ENCODE results near the gene ELOVL3. TPM values are rescaled to one million over a fixed set of nuclear protein-coding genes. Genes with fewer than 3 reads are reported as not detected.
A peak's percentile ranks its signal among the peaks of the same experiment; 100 is the strongest.

The ELOVL3 gene
- total and polyA plus RNA-seq, 9 of the 15 experiments (the other 6 are each of a cell fraction or from before 2014, with no cell fraction given), result 0.32 to 3.3 (median 0.87) TPM

DNA sequence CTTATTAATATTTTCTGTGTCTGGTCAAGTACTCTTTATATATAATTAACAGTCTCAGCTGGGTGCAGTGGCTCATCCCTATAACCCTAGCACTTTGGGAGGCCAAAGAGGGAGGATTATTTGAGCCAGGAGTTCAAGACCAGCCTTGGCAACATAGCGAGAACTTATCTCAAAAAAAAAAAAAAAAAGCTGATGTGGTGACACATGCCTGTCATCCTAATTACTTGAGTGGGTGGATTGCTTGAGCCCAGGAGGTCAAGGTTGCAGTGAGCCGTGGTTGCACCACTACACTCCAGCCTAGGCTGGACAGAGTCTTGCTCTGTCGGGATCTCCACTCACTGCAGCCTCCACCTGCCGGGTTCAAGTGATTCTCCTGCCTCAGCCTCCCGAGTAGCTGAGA lies 6.7 kb upstream of the ELOVL3 start:
- BruUV-seq (replicated peaks), result no TSS peak
- Histone ChIP-seq H3K36me3 (ENCODE audit: control insufficient read depth, insufficient read depth, low read length) (no peaks in the 10 kb centered on the region), H3K79me2 (ENCODE audit: control insufficient read depth, insufficient read depth, low read length) (no peaks in the 10 kb centered on the region), H3K4me3 (no peak overlapping the region), H3K4me1 (replicated peaks in 1 of 2; ENCODE audit: control insufficient read depth in 2 of 2, insufficient read depth in 2 of 2, low read length in 2 of 2) (no peaks in the 10 kb centered on the region; a peak in 1 of 5 replicates), H3K27ac (ENCODE audit: extremely low read depth, low read depth, low read length) (no peak overlapping the region), H3K9me1 (ENCODE audit: control insufficient read depth, insufficient read depth, low read length) (no peaks in the 10 kb centered on the region), H3K4me2 (ENCODE audit: insufficient read depth, low read length) (no peak overlapping the region), H4K20me1 (replicated peaks; ENCODE audit: control insufficient read depth, insufficient read depth, low read length) (no peaks in the 10 kb centered on the region), H3K9ac (ENCODE audit: insufficient read depth in 1 of 2, low read depth in 2 of 2, low read length in 2 of 2) (no peak overlapping the region), H3K27me3 (ENCODE audit: control insufficient read depth in 2 of 2, insufficient read depth in 2 of 2, low read length in 2 of 2) (peaks cover 0 to 5% of the 10 kb centered on the region in 2 experiments; a peak in 2 of 5 replicates), H3K9me3 (replicated peaks; ENCODE audit: control insufficient read depth, insufficient read depth, low read depth, low read length) (no peaks in the 10 kb centered on the region), H2AFZ (ENCODE audit: low read depth, low read length) (no peak overlapping the region)
- ChIA-PET POLR2A (interaction anchor here (1.2 kb wide), 1 partner anchor 127 kb away, joined by 3 read pairs; no protein-coding TSS in a partner anchor), CTCF (ENCODE audit: low intra/inter-chr PET ratio) (no interaction called here)
- DNase-seq (ENCODE audit: extremely low read depth in 1 of 4, low spot score in 3 of 4) (no peak), ATAC-seq (peak; percentile 40; the same call in 1 of the 3 replicates), FAIRE-seq (no peak)
- WGBS (ENCODE audit: insufficient coverage, low coverage, missing lambda C conversion rate), result 7% methylated on average over 3 of the region's 5 CpGs
- intact Hi-C loops (cut with micrococcal nuclease), result no loop called here
- in situ Hi-C loops (cut with MboI), result no loop called here
- no peak for TF ChIP-seq TAL1 (IDR thresholded peaks at IDR 0.05)
- TF ChIP-seq EGR1 (conservative IDR thresholded peaks at IDR 0.05), result peak; percentile 87
- TF ChIP-seq, protein P1, sequence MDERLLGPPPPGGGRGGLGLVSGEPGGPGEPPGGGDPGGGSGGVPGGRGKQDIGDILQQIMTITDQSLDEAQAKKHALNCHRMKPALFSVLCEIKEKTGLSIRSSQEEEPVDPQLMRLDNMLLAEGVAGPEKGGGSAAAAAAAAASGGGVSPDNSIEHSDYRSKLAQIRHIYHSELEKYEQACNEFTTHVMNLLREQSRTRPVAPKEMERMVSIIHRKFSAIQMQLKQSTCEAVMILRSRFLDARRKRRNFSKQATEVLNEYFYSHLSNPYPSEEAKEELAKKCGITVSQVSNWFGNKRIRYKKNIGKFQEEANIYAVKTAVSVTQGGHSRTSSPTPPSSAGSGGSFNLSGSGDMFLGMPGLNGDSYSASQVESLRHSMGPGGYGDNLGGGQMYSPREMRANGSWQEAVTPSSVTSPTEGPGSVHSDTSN (CRISPR knock-in tag; IDR thresholded peaks at IDR 0.05; ENCODE audit: low read depth), result no peak
- TF ChIP-seq, protein P1 (tag; conservative IDR thresholded peaks at IDR 0.05; ENCODE audit: low read depth), result peak; percentile 61
- TF ChIP-seq, protein P2, sequence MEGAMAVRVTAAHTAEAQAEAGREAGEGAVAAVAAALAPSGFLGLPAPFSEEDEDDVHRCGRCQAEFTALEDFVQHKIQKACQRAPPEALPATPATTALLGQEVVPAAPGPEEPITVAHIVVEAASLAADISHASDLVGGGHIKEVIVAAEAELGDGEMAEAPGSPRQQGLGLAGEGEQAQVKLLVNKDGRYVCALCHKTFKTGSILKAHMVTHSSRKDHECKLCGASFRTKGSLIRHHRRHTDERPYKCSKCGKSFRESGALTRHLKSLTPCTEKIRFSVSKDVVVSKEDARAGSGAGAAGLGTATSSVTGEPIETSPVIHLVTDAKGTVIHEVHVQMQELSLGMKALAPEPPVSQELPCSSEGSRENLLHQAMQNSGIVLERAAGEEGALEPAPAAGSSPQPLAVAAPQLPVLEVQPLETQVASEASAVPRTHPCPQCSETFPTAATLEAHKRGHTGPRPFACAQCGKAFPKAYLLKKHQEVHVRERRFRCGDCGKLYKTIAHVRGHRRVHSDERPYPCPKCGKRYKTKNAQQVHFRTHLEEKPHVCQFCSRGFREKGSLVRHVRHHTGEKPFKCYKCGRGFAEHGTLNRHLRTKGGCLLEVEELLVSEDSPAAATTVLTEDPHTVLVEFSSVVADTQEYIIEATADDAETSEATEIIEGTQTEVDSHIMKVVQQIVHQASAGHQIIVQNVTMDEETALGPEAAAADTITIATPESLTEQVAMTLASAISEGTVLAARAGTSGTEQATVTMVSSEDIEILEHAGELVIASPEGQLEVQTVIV (CRISPR knock-in tag; IDR thresholded peaks at IDR 0.05; ENCODE audit: borderline replicate concordance), result no peak
- peak; percentile 61 for TF ChIP-seq MEIS2 (IDR thresholded peaks at IDR 0.05; ENCODE audit: partially characterized antibody)
- TF ChIP-seq PHF21A (IDR thresholded peaks at IDR 0.05; ENCODE audit: borderline replicate concordance, low read depth), result no peak
- TF ChIP-seq, protein P3, sequence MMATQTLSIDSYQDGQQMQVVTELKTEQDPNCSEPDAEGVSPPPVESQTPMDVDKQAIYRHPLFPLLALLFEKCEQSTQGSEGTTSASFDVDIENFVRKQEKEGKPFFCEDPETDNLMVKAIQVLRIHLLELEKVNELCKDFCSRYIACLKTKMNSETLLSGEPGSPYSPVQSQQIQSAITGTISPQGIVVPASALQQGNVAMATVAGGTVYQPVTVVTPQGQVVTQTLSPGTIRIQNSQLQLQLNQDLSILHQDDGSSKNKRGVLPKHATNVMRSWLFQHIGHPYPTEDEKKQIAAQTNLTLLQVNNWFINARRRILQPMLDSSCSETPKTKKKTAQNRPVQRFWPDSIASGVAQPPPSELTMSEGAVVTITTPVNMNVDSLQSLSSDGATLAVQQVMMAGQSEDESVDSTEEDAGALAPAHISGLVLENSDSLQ (IDR thresholded peaks at IDR 0.05), result peak; percentile 73
- TF ChIP-seq ZBTB8A (IDR thresholded peaks at IDR 0.05; ENCODE audit: partially characterized antibody), result no peak
- peak; percentile 82 for TF ChIP-seq ZNF384 (IDR thresholded peaks at IDR 0.05; ENCODE audit: low read depth, low read length)
- TF ChIP-seq ZKSCAN8 (CRISPR knock-in tag; IDR thresholded peaks at IDR 0.05), result no peak
- TF ChIP-seq ZNF551 (CRISPR knock-in tag; IDR thresholded peaks at IDR 0.05), result no peak
- TF ChIP-seq, protein P4, sequence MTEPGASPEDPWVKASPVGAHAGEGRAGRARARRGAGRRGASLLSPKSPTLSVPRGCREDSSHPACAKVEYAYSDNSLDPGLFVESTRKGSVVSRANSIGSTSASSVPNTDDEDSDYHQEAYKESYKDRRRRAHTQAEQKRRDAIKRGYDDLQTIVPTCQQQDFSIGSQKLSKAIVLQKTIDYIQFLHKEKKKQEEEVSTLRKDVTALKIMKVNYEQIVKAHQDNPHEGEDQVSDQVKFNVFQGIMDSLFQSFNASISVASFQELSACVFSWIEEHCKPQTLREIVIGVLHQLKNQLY (CRISPR knock-in tag; conservative IDR thresholded peaks at IDR 0.05), result no peak
- TF ChIP-seq SMAD4 (CRISPR knock-in tag; conservative IDR thresholded peaks at IDR 0.05), result no peak
- TF ChIP-seq ETS2 (tag; IDR thresholded peaks at IDR 0.05; ENCODE audit: borderline replicate concordance, poor library complexity, severe bottlenecking), result no peak
- TF ChIP-seq SMARCE1 (IDR thresholded peaks at IDR 0.05), result no peak
- TF ChIP-seq RUNX1 (IDR thresholded peaks at IDR 0.05; ENCODE audit: low read depth), result no peak

All from K562 (cell line).